Astrocyte of the cerebellum (primary cell): ENCODE data around the gene ASZ1.

Experiments
- DNase-seq: peaks from one replicate; pipeline ENCODE4 v3.0.0-alpha.2; 2011; ENCODE audit warnings: low read depth
- H3K4me3 ChIP-seq: 2 replicates; pipeline ENCODE4 v1.5.1; 2011; ENCODE audit warnings: mild to moderate bottlenecking, low read depth, low read length, moderate library complexity
- in situ Hi-C: cut with HindIII; loops from 2 replicates; pipeline ENCODE4 v1.10.0; 2017; ENCODE audit warnings: low sequenced_read_pairs
- TF ChIP-seq, protein P1 (sequence below): IDR thresholded peaks from 2 replicates; pipeline ENCODE4 v1.5.1; 2012; ENCODE audit warnings: low read length, low read depth, moderate library complexity, mild to moderate bottlenecking; ENCODE audit errors: missing control alignments

ASZ1 gene

DNA sequence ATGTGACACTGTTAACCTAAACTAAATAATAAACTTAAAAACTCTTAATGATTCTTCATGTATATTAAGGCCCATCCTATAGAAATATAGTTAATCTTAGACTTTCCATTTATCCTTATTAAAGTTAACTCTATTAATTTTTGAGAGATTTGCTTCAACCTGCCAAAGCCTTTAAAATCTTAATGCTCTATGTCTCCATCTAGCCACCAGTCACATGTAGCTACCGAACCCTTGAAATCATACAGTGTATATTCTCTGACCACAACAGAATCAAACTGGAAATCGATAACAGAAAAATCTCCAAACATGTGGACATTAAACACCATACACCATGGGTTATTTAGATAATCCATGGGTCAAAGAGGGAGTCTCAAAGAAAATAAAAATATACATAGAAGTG lies 51.9 kb downstream of the ASZ1 start:
- DNase-seq, result no peak
- in situ Hi-C loops, result no loop called here
- no peak overlapping the region for H3K4me3 ChIP-seq
- TF ChIP-seq, protein P1, sequence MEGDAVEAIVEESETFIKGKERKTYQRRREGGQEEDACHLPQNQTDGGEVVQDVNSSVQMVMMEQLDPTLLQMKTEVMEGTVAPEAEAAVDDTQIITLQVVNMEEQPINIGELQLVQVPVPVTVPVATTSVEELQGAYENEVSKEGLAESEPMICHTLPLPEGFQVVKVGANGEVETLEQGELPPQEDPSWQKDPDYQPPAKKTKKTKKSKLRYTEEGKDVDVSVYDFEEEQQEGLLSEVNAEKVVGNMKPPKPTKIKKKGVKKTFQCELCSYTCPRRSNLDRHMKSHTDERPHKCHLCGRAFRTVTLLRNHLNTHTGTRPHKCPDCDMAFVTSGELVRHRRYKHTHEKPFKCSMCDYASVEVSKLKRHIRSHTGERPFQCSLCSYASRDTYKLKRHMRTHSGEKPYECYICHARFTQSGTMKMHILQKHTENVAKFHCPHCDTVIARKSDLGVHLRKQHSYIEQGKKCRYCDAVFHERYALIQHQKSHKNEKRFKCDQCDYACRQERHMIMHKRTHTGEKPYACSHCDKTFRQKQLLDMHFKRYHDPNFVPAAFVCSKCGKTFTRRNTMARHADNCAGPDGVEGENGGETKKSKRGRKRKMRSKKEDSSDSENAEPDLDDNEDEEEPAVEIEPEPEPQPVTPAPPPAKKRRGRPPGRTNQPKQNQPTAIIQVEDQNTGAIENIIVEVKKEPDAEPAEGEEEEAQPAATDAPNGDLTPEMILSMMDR, result peak; percentile 40

DNA sequence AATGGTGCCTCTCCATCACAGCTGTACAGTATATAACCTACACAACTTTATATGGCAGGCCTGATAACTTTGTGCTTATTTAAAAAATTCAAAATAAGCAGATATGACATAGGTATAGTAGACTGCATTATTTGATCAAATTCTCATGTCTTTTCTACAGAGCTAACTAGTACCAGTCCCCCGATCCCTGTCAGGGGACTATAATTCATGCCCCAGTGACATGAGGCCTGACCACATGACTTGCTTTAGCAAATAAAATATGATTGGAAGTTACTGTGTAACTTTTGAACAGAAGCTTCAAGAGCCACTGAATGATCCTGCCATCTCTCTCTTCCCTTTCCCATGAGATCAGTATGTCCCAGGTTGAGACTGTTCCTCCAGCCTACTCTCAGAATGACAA lies 55.2 kb downstream of the ASZ1 start:
- TF ChIP-seq, protein P1, result no peak
- in situ Hi-C loops, result no loop called here

DNA sequence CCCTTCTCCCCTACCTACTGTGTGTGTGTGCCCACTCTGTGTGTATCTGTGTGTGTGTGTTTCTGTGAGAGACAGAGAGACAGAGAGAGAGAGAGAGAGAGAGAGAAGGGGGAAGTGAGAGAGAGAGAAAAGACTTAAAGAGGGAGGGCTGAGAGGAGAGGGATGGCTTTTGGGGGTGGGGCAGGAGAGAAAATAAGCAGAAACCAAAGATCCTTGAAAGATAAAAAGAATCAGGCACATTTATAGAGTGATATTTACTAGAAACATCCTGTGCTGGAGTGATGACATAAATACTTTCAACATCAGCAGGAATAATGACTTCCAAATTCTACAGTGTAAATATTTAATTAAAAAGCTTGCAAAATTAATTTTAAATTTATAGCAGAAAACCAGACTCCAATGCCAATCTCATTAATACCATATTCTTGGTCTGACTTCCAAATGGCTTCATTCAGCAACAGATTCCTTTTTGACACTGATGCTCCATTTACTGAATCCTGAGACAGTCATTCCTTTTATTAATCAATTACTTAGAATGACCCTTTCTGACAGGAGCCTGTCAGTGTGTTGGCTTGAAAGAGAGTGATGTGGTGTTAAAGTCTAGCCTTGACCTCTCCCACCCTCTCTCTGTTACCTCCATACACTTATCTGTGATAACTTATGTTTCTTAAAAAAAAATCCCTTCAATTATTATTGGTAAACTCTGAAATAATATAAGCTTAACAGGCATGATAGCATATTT lies 62.8 kb downstream of the ASZ1 start:
- in situ Hi-C loops, result no loop called here
- TF ChIP-seq, protein P1, result no peak
- no peak overlapping the region for H3K4me3 ChIP-seq
- DNase-seq, result no peak

More for the DNA sequence above, 55.2 kb downstream of the ASZ1 start:
- no peak for DNase-seq
- no peak overlapping the region for H3K4me3 ChIP-seq

DNA sequence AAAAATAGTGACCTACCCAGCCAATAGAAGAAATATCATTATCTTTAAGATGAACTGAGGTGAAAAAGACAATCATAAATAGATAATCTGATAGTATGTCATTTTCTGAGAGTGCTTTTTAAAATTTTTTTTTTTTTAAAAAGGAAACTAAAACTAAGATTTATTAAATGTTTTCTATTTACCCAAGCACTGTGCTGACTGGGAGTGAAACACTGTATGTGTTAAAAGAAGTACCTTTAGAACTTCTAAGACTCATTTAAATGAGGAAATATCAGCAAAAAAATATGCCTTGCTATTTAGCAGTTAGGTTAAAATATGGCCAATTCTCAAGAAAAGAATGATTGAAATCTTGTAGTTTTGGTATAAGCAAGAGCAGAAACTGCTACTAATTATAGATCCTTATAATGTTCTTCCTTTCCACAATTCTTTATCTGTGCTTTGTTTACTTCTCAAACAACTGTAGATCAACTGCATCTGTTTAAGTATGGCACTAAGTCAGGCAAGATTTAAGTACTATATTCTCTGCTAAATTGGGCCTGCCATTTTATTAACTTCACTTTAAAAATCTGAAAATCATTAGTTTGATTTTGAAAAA lies 64.9 kb downstream of the ASZ1 start:
- DNase-seq, result no peak
- in situ Hi-C loops, result no loop called here

DNA sequence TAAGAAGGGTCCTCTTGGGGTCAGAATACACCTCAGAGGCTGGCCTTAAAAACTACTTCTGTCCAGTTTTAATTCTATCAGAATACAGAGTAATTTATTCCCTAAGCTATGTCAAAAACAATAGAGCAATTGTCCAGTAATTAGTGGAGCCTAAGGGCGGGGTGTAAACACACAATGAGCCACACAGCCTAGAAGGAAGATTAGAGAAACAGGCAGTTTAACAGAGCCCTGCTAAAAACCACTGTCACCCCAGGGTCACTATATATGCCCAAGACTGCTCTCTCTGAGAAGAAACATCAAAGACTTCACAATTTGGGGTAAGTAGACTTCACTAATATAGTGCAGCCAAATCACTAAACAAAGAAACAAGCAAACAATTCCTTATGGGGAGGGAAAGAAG lies 77.3 kb downstream of the ASZ1 start:
- in situ Hi-C loops, result no loop called here
- no peak overlapping the region for H3K4me3 ChIP-seq
- no peak for DNase-seq
- TF ChIP-seq, protein P1, result no peak

More for the DNA sequence above, 64.9 kb downstream of the ASZ1 start:
- no peak overlapping the region for H3K4me3 ChIP-seq
- TF ChIP-seq, protein P1, result no peak

DNA sequence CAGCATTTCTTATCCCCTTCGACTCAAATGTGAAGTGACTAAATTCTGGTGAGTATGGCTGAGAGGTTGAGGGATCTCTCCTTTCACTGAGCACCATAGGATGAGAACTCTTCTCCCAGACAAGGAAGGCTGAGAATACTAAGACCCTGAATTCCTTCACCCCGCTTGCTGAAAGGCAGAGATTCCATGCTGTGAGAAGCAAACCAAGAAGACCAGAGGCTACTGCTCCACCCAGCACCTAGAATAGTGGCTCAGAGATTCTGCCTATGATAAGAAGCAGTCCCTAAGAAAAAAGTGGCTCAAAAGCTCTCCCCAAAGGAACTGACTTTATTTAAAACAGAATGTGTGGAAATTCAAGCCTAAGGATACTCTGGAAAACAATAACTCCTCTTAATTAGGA lies 77.7 kb downstream of the ASZ1 start:
- TF ChIP-seq, protein P1, result no peak
- no peak for DNase-seq
- in situ Hi-C loops, result no loop called here
- H3K4me3 ChIP-seq, result no peak overlapping the region
